Subcutaneous abdominal adipose tissue (tissue), 5 donors: ENCODE measurements around the gene SRCIN1.

Experiments
- H3K27ac ChIP-seq: one replicate; pipeline ENCODE4 v1.7.0; 2013; ENCODE audit warnings: low read depth, mild to moderate bottlenecking, inconsistent platforms, low read length, moderate library complexity
- H3K27me3 ChIP-seq, 5 donors: one replicate each; pipeline ENCODE4 v1.7.0; 2013; ENCODE audit warnings: low read length in 5 of 5, inconsistent platforms in 1 of 5; ENCODE audit not compliant: control insufficient read depth in 5 of 5, insufficient read depth in 4 of 5
- H3K36me3 ChIP-seq, 5 donors: one replicate each; pipeline ENCODE4 v1.7.0; 2013; ENCODE audit warnings: low read length in 5 of 5; ENCODE audit not compliant: control insufficient read depth in 5 of 5, insufficient read depth in 5 of 5
- H3K4me1 ChIP-seq, 5 donors: one replicate each; pipeline ENCODE4 v1.7.0; 2013; ENCODE audit warnings: low read length in 5 of 5, mild to moderate bottlenecking in 3 of 5, moderate library complexity in 1 of 5; ENCODE audit not compliant: control insufficient read depth in 5 of 5, insufficient read depth in 5 of 5
- H3K4me3 ChIP-seq, 5 donors: one replicate each; pipeline ENCODE4 v1.7.0; 2013; ENCODE audit warnings: low read length in 5 of 5, low read depth in 1 of 5
- H3K9ac ChIP-seq, 5 donors: one replicate each; pipeline ENCODE4 v1.7.0; 2013; ENCODE audit warnings: low read length in 5 of 5, mild to moderate bottlenecking in 4 of 5, moderate library complexity in 3 of 5
- H3K9me3 ChIP-seq, 5 donors: one replicate each; pipeline ENCODE4 v1.7.0; 2013; ENCODE audit warnings: low read length in 5 of 5; ENCODE audit not compliant: control insufficient read depth in 5 of 5
- donor health status: healthy.
- donor health status: healthy.
- donor health status: healthy.
- donor health status: healthy.
- donor health status: healthy.

The SRCIN1 gene

DNA sequence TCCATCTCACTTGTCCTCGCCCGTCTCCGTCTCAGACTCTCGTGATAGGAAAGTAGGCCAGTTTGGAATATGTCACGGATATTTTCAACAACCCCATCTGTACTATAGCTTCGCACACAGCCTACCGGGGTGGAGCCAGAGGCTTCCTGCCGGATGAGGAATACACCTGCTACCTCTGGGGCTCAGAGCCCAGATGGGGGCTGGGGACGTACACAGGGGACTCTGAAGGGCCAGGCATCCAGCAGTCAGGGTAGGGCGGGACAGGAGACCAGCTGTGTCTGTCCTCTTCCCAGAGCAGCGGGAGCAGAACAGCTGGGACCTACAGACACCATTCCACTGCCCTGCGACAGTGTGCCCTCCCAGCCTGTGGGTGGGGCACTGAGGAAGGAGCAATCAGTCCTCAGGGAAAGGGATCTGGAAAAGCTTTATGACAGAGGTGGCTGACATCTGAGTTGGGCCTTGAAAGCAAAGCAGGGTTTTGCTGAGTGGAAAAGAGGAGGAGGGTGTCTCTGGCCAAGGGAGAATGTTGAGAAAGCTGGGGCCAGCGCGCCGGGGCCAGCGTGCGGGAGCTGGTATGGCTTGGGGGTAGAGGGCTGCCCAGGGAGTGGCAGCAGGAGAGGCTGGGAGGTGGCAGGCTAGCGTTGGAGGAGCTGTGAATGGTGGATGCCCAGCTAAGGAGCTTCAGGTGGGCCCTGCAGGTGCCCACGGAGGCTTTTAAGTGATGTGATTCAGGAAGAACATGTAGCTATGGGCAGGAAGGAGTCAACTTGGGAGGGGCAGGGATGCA lies 11.5 kb upstream of the SRCIN1 start:
- no peaks in the 10 kb centered on the region for H3K36me3 ChIP-seq
- H3K27ac ChIP-seq: no peak overlapping the region
- no peak overlapping the region for H3K9ac ChIP-seq
- H3K4me1 ChIP-seq: peaks cover 0 to 5% (median 0%) of the 10 kb centered on the region in 5 donors
- H3K4me3 ChIP-seq: no peak overlapping the region
- peaks cover 0 to under 1% (median 0%) of the 10 kb centered on the region in 5 donors for H3K9me3 ChIP-seq
- H3K27me3 ChIP-seq: peaks cover 7 to 20% (median 11%) of the 10 kb centered on the region in 5 donors

DNA sequence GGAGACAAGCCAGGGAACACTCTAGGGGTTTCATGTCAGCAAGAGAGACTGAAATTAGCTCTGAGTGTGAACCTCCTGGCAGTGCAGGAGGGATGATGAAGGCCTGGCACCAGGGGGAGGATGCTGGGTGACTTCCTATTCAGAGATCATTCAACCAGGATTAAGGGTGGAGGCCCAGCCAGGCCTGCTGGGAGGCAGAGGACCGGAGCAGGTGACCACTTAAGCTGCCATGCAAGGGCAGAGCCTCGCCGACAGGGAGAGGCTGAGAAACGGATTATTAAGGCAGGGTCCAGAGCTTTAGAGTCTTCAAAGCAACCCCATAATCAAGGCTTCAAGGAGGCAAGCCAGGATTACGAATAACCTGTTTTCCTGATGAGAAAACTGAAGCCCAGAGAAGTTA lies 10.6 kb upstream of the SRCIN1 start:
- H3K27me3 ChIP-seq: peaks cover 7 to 21% (median 14%) of the 10 kb centered on the region in 5 donors
- H3K9me3 ChIP-seq: peaks cover 0 to 9% (median 8%) of the 10 kb centered on the region in 5 donors
- H3K27ac ChIP-seq: no peak overlapping the region
- no peak overlapping the region for H3K4me3 ChIP-seq
- no peak overlapping the region for H3K9ac ChIP-seq
- peaks cover 0 to 5% (median 0%) of the 10 kb centered on the region in 5 donors for H3K4me1 ChIP-seq
- no peaks in the 10 kb centered on the region for H3K36me3 ChIP-seq

DNA sequence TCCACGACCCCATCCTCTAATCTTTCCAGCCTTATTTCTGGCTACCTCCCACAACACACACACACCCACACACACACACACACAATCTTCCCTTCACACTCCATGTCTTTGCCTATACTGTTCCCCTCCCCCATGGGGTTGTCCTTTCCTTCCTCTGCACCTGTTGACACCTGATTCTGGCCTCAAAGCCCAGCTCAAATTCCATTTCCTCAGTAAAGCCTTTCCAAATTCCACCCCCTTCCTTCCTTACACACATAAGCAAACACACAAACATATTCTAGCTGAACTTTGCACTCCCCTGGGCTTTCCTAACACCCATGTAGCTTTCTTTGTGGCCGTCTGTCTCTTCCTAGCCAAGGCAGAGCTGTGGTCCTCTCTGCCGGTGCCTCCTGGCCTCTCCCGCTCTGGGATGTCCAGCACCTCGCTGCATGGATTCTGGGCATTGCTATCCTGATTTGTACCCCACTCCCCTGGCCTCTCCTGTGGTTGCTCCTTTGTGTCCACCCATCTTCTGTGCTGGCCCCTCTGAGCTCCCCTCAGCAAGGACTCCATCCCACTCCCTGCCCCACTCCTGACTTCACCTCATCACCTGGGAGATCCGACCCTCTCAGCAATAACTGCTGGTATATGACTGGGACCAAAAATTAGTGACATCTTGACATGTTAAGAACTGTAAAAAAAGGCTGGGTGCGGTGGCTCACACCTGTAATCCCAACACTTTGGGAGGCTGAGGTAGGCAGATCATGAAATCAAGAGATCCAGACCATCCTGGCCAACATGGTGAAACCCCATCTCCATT lies 8.4 kb upstream of the SRCIN1 start:
- H3K36me3 ChIP-seq: no peaks in the 10 kb centered on the region
- no peak overlapping the region for H3K4me3 ChIP-seq
- no peak overlapping the region for H3K9ac ChIP-seq
- H3K27ac ChIP-seq: no peak overlapping the region
- H3K9me3 ChIP-seq: peaks cover 0 to 10% (median 9%) of the 10 kb centered on the region in 5 donors
- peaks cover 0 to 5% (median 0%) of the 10 kb centered on the region in 5 donors for H3K4me1 ChIP-seq
- peaks cover 7 to 16% (median 9%) of the 10 kb centered on the region in 5 donors for H3K27me3 ChIP-seq

DNA sequence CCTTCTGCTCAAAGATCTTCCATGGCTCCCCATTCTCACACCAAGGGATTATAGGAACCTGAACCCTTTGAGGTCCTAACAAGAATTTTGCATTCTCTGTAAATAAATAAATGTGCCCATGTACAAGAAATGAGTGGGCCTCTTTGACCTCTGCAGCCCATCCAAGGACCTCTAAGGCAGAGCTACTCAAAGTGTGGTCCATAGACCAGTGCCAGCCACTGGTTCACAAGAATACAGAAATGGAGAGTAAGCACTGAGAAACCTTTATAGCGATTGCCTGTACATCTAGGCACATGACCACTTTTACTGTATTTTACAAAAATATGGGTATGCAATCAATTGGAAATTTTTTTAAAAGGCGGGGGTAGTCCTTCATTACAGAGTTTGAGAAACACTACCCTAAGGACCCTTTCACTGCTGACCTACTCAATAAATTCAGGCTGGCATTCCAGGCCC lies 7.8 kb upstream of the SRCIN1 start:
- Histone ChIP-seq H3K36me3 (no peaks in the 10 kb centered on the region), H3K9me3 (peaks cover 0 to 10% (median 9%) of the 10 kb centered on the region in 5 donors), H3K27me3 (peaks cover 9 to 22% (median 15%) of the 10 kb centered on the region in 5 donors), H3K4me1 (peaks cover 0 to 5% (median 0%) of the 10 kb centered on the region in 5 donors), H3K9ac (no peak overlapping the region), H3K4me3 (no peak overlapping the region), H3K27ac (no peak overlapping the region)

- Histone ChIP-seq H3K27ac (no peak overlapping the region), H3K4me3 (no peak overlapping the region), H3K9me3 (peaks cover 0 to 10% (median 9%) of the 10 kb centered on the region in 5 donors), H3K27me3 (peaks cover 0 to 37% (median 27%) of the 10 kb centered on the region in 5 donors), H3K36me3 (no peaks in the 10 kb centered on the region), H3K9ac (no peak overlapping the region), H3K4me1 (peaks cover 0 to 13% (median 7%) of the 10 kb centered on the region in 5 donors)
These were observed 6.2 kb upstream of the SRCIN1 start for GRCh38 chr17:38611872-38612376.

DNA sequence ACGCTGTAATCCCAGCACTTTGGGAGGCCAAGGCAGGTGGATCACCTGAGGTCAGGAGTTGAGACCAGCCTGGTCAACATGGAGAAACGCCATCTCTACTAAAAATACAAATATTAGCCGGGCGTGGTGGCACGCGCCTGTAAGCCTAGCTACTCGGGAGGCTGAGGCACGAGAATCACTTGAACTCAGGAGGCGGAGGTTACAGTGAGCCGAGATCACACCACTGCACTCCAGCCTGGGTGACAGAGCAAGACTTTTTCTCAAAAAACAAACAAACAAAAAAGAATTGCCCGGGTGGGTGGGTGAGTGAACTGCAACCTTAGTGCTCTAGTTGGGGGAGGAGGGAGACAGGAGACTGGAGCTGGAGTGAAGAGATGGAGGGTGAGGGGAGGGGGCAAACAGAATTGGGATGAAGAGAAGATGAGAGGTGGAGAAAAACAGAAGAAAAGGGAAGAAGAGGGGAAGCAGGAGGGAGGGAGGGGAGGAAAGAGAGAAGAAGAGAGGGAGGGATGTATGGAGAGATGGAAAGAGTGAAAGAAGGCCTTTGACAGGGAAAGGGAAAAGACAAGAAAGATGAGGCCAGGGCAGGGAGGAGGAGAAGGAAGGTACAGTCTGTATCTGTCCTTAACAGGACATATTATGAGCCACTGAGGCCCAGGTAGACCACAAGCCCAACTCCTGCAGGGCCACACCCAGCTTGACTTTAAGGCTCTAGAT lies 5.5 kb upstream of the SRCIN1 start:
- H3K4me1 ChIP-seq: peaks cover 0 to 20% (median 14%) of the 10 kb centered on the region in 5 donors
- no peak overlapping the region for H3K9ac ChIP-seq
- no peaks in the 10 kb centered on the region for H3K36me3 ChIP-seq
- no peak overlapping the region for H3K27ac ChIP-seq
- peaks cover 0 to 44% (median 28%) of the 10 kb centered on the region in 5 donors for H3K27me3 ChIP-seq
- H3K4me3 ChIP-seq: no peak overlapping the region
- peaks cover 0 to 10% (median 9%) of the 10 kb centered on the region in 5 donors for H3K9me3 ChIP-seq

DNA sequence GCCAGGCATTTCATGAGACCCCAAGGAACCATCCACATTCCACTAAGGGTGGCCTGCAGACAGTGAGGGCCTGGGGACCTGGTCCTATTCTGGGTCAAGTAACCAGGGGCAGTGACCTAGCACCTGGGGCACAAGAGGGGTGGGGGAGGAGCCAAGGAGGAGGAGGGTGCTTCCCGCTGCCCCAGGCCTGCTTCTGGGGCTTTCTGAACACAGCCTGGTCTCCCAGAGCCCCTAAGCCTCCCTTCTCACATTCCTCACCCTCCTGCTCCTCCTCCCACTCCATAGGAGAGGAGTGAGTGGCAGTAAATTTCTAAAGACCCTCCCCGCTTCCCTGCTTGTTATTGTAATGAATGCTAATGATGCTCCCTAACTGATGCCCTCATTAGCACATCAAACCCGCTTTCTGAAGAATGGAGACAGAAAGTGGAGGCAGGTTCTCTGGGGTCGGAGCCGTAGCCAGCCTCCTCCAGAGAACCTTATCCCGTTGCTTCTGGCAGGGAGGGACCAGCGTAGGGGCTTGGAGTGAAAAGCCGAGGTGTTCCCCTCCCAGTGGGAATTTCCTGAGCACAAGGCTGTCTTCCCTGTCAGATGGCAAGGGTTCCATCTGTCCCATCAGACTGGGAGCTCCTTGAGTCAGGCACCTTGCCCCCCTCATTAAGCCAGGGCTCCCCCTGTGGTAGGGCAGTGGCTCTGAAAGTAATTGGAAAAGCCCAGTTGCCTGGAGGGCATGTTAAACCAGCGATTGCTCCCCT lies 3.7 kb upstream of the SRCIN1 start:
- H3K4me1 ChIP-seq: peaks cover 0 to 24% (median 17%) of the 10 kb centered on the region in 5 donors
- H3K27me3 ChIP-seq: peaks cover 0 to 53% (median 29%) of the 10 kb centered on the region in 5 donors
- H3K4me3 ChIP-seq: no peak overlapping the region

GRCh38 chr17:38608648-38609047 lies 2.9 kb upstream of the SRCIN1 start:
- peaks cover 0 to 56% (median 35%) of the 10 kb centered on the region in 5 donors for H3K27me3 ChIP-seq
- no peak overlapping the region for H3K9ac ChIP-seq
- no peak overlapping the region for H3K4me3 ChIP-seq
- H3K4me1 ChIP-seq: peaks cover 0 to 22% (median 17%) of the 10 kb centered on the region in 5 donors
- no peaks in the 10 kb centered on the region for H3K36me3 ChIP-seq
- H3K9me3 ChIP-seq: peaks cover 0 to 10% (median 9%) of the 10 kb centered on the region in 5 donors
- H3K27ac ChIP-seq: no peak overlapping the region

More for the DNA sequence above, 3.7 kb upstream of the SRCIN1 start:
- Histone ChIP-seq H3K9ac (no peak overlapping the region), H3K9me3 (peaks cover 0 to 10% (median 9%) of the 10 kb centered on the region in 5 donors), H3K36me3 (no peaks in the 10 kb centered on the region), H3K27ac (no peak overlapping the region)
